Panc1 (cell line): ENCODE data around the gene BABAM2. TPM values are rescaled to one million over a fixed set of nuclear protein-coding genes. Genes with fewer than 3 reads are reported as not detected.

Experiments
- ATAC-seq: fragments of 200-7000 bp; cut with Tn5 transposase; 2 replicates; pipeline ENCODE4 v1.9.1; 2020; ENCODE audit warnings: mild to moderate bottlenecking, moderate library complexity
- BruUV-seq: library from RNA; stranded (reverse); fragments of 400-500 nt; replicated peaks from 2 replicates; lab custom pipeline; 2021; lab: Mats Ljungman, UMichigan
- CTCF ChIA-PET: fragments of 300-600 bp; sonication (Branson Sonifier 250); formaldehyde crosslinking; loops from one replicate; lab custom pipeline; 2022; ENCODE audit warnings: antibody characterized with exemption; lab: Charles Lee
- POLR2A ChIA-PET: fragments of 300-600 bp; sonication (Branson Sonifier 250); formaldehyde crosslinking; loops from one replicate; lab custom pipeline; 2022; ENCODE audit warnings: antibody characterized with exemption; lab: Charles Lee
- DNase-seq: peaks from one replicate; pipeline ENCODE4 v3.0.0-alpha.2; 2010; ENCODE audit warnings: low read depth, low spot score
- H3K27ac ChIP-seq: 2 replicates; pipeline ENCODE4 v1.5.1; 2011; ENCODE audit warnings: mild to moderate bottlenecking, low read length, inconsistent platforms
- H3K27me3 ChIP-seq: fragments of 200-500 bp; sonication (Bioruptor generic); 2 replicates; pipeline ENCODE4 v1.6.0; 2014; ENCODE audit warnings: low read length, inconsistent platforms; ENCODE audit not compliant: control insufficient read depth, insufficient read depth
- H3K36me3 ChIP-seq: fragments of 200-500 bp; sonication (Bioruptor generic); 2 replicates; pipeline ENCODE4 v1.5.1; 2014; ENCODE audit warnings: inconsistent platforms, mild to moderate bottlenecking, low read length, moderate library complexity; ENCODE audit not compliant: control insufficient read depth, insufficient read depth
- H3K4me1 ChIP-seq: 2 replicates; pipeline ENCODE4 v1.5.1; 2011; ENCODE audit warnings: inconsistent platforms, mild to moderate bottlenecking, low read length, moderate library complexity; ENCODE audit not compliant: control insufficient read depth, insufficient read depth
- H3K4me3 ChIP-seq, 2 experiments: 2 replicates each; pipeline ENCODE4 v1.5.1; 2011 to 2012; ENCODE audit warnings: low read depth in 2 of 2, low read length in 2 of 2, mild to moderate bottlenecking in 2 of 2, inconsistent platforms in 1 of 2, moderate library complexity in 1 of 2
- H3K9me3 ChIP-seq: fragments of 200-500 bp; sonication (Bioruptor generic); 2 replicates; pipeline ENCODE4 v1.5.1; 2014; ENCODE audit warnings: low read depth, mild to moderate bottlenecking, inconsistent platforms, low read length, moderate library complexity; ENCODE audit not compliant: control insufficient read depth, insufficient read depth
- CTCF ChIP-seq: fragments of 450-650 bp; IDR thresholded peaks from 2 replicates; pipeline ENCODE4 v1.5.1; 2017; ENCODE audit warnings: mild to moderate bottlenecking
- POLR2AphosphoS5 ChIP-seq: IDR thresholded peaks from 2 replicates; pipeline ENCODE4 v1.6.1; 2012; ENCODE audit warnings: mild to moderate bottlenecking, low read depth, low read length, moderate library complexity
- REST ChIP-seq, 2 experiments: IDR thresholded peaks; 2 replicates each; pipeline ENCODE4 v1.6.1; 2011 to 2012; ENCODE audit warnings: low read depth in 2 of 2, control low read depth in 1 of 2, low read length in 1 of 2, mild to moderate bottlenecking in 1 of 2, moderate library complexity in 1 of 2; ENCODE audit not compliant: insufficient read depth in 1 of 2
- SIN3A ChIP-seq: IDR thresholded peaks from 2 replicates; pipeline ENCODE4 v1.6.1; 2012; ENCODE audit warnings: low read depth, mild to moderate bottlenecking, low read length, moderate library complexity, borderline replicate concordance; ENCODE audit not compliant: insufficient read depth
- TCF7L2 ChIP-seq: IDR thresholded peaks from 2 replicates; pipeline ENCODE4 v1.6.1; 2011; ENCODE audit warnings: mild to moderate bottlenecking, low read depth, low read length, inconsistent platforms
- in situ Hi-C: cut with HindIII; loops from 2 replicates; pipeline ENCODE4 v1.10.0; 2016; ENCODE audit warnings: low sequenced_read_pairs, low pct_unique_long_range_greater_than_20kb
- intact Hi-C: fragments of 100-400 bp; cut with micrococcal nuclease; formaldehyde crosslinking; loops from one replicate; pipeline ENCODE4 v1.10.0; 2022; ENCODE audit not compliant: unreplicated experiment
- total RNA-seq: library from RNA; stranded (reverse); gene quantifications from one replicate; pipeline ENCODE4 v1.2.1, GENCODE V29; 2021; ENCODE audit not compliant: unreplicated experiment

Gene BABAM2
- total RNA-seq, 1 experiment from 2014 or later = 31.2 TPM

GRCh38 chr2:28382755-28383154 lies 492.2 kb downstream of the BABAM2 start:
- ChIA-PET POLR2A (no interaction called here), CTCF (no interaction called here)
- in situ Hi-C loops (no loop called here), intact Hi-C loops (no loop called here)
- DNase-seq = no peak
- TF ChIP-seq CTCF = no peak
- no peak for TF ChIP-seq TCF7L2
- TF ChIP-seq REST (IDR thresholded peaks at IDR 0.05; ENCODE audit: insufficient read depth in 1 of 2, low read depth in 2 of 2, low read length in 1 of 2) = no peak
- TF ChIP-seq POLR2AphosphoS5 = no peak
- TF ChIP-seq SIN3A = no peak
- Histone ChIP-seq H3K9me3 (no peaks in the 10 kb centered on the region), H3K4me3 (no peak overlapping the region), H3K27ac (no peak overlapping the region), H3K36me3 (no peaks in the 10 kb centered on the region), H3K27me3 (no peaks in the 10 kb centered on the region), H3K4me1 (no peaks in the 10 kb centered on the region)
- no TSS peak for BruUV-seq
- ATAC-seq = no peak

- H3K27me3 ChIP-seq = no peaks in the 10 kb centered on the region
- TF ChIP-seq REST (IDR thresholded peaks at IDR 0.05; ENCODE audit: insufficient read depth in 1 of 2, low read depth in 2 of 2, low read length in 1 of 2) (no peak), SIN3A (no peak), TCF7L2 (no peak), POLR2AphosphoS5 (no peak), CTCF (no peak)
- in situ Hi-C loops (no loop called here), intact Hi-C loops (no loop called here)
- CTCF ChIA-PET = no interaction called here
- H3K27ac ChIP-seq = no peak overlapping the region
- BruUV-seq = no TSS peak
- no peak for ATAC-seq
- no peaks in the 10 kb centered on the region for H3K9me3 ChIP-seq
- POLR2A ChIA-PET = no interaction called here
- no peak overlapping the region for H3K4me3 ChIP-seq
- peaks cover 11% of the 10 kb centered on the region for H3K4me1 ChIP-seq
- no peak for DNase-seq
- H3K36me3 ChIP-seq = no peaks in the 10 kb centered on the region
Measured at GRCh38 chr2:28387082-28387960, 496.8 kb downstream of the BABAM2 start.
